ENCODE measurements around the gene LGI4. TPM values are rescaled to one million over a fixed set of nuclear protein-coding genes. Genes with fewer than 3 reads are reported as not detected.
"Not testable (repeated sequence)": the region's sequence is repeated elsewhere in the genome, so short reads cannot be mapped to it uniquely, and the experiment has no call there.

LGI4 gene
- total RNA-seq, 1 donor from 2014 or later, result not detected

GRCh38 chr19:35141837-35142605, 7.2 kb upstream of the LGI4 start:
- DNase-seq (ENCODE audit: low read depth, low spot score), result no peak

GRCh38 chr19:35140962-35141836, 6.3 kb upstream of the LGI4 start:
- DNase-seq (ENCODE audit: low read depth, low spot score), result peak; percentile 57

- DNase-seq (ENCODE audit: low read depth, low spot score), result no peak
These were observed 5.5 kb upstream of the LGI4 start for GRCh38 chr19:35140207-35140961.

GRCh38 chr19:35138305-35138892, 3.5 kb upstream of the LGI4 start, which contains the start of gene FXYD1:
FXYD1 (plus strand) TSS chr19:35138824; CDS start chr19:35140080, 1,256 bp downstream.
- no peak for DNase-seq (ENCODE audit: low read depth, low spot score)

- no peak for DNase-seq (ENCODE audit: low read depth, low spot score)
These were observed 2.3 kb upstream of the LGI4 start for GRCh38 chr19:35136977-35137702.

- no peak for DNase-seq (ENCODE audit: low read depth, low spot score)
These were observed 1.4 kb upstream of the LGI4 start for GRCh38 chr19:35136231-35136630.

GRCh38 chr19:35135389-35135909, 590 bp upstream of the LGI4 start:
- no peak for DNase-seq (ENCODE audit: low read depth, low spot score)

- no peak for DNase-seq (ENCODE audit: low read depth, low spot score)
These were observed 1.0 kb downstream of the LGI4 start for GRCh38 chr19:35133826-35134225.

GRCh38 chr19:35132254-35132653, 2.6 kb downstream of the LGI4 start:
- no peak for DNase-seq (ENCODE audit: low read depth, low spot score)

GRCh38 chr19:35130761-35131720, 3.8 kb downstream of the LGI4 start:
- no peak for DNase-seq (ENCODE audit: low read depth, low spot score)

- DNase-seq (ENCODE audit: low read depth, low spot score), result not testable (repeated sequence)
These were observed 5.1 kb downstream of the LGI4 start for GRCh38 chr19:35129724-35130274.

- no peak for DNase-seq (ENCODE audit: low read depth, low spot score)
These were observed 6.3 kb downstream of the LGI4 start for GRCh38 chr19:35128398-35129057.

GRCh38 chr19:35127871-35128270, 7.0 kb downstream of the LGI4 start:
- DNase-seq (ENCODE audit: low read depth, low spot score), result no peak

GRCh38 chr19:35126624-35126959, 8.3 kb downstream of the LGI4 start:
- no peak for DNase-seq (ENCODE audit: low read depth, low spot score)

- DNase-seq (ENCODE audit: low read depth, low spot score), result no peak
These were observed 8.9 kb downstream of the LGI4 start for GRCh38 chr19:35125749-35126623.

GRCh38 chr19:35125270-35125717, 9.6 kb downstream of the LGI4 start:
- DNase-seq (ENCODE audit: low read depth, low spot score), result no peak
